H1 (cell line): ENCODE results near the gene PROZ. TPM values are rescaled to one million over a fixed set of nuclear protein-coding genes. Genes with fewer than 3 reads are reported as not detected.
A peak's percentile ranks its signal among the peaks of the same experiment; 100 is the strongest.

Experiments
- CTCF ChIA-PET: fragments of 300-600 bp; sonication (Branson Sonifier 250); formaldehyde crosslinking; loops from one replicate; lab custom pipeline; 2021; ENCODE audit not compliant: partially characterized antibody; lab: Charles Lee
- POLR2A ChIA-PET: fragments of 300-600 bp; sonication (Branson Sonifier 250); formaldehyde crosslinking; loops from one replicate; lab custom pipeline; 2021; ENCODE audit warnings: inconsistent platforms; ENCODE audit not compliant: partially characterized antibody; lab: Charles Lee
- DNase-seq, 2 experiments: peaks; one replicate each; pipeline versions ENCODE4 v3.0.0 to v3.0.0-alpha.2; 2010 to 2022; ENCODE audit warnings: low spot score in 2 of 2, low read depth in 1 of 2, mixed read lengths in 1 of 2
- FAIRE-seq: peaks from 2 replicates; lab custom pipeline; 2011; peaks lifted over from hg19 to GRCh38; lab: Jason Lieb, UNC
- H2AFZ ChIP-seq: 2 replicates; pipeline ENCODE4 v1.8.1; 2012; ENCODE audit warnings: low read length, inconsistent platforms
- H2AK5ac ChIP-seq: 2 replicates; pipeline ENCODE4 v1.6.1; 2013; ENCODE audit warnings: low read depth, low read length
- H2BK120ac ChIP-seq: replicated peaks from 2 replicates; pipeline ENCODE3; 2013; ENCODE audit warnings: low read depth, low read length, inconsistent platforms
- H2BK12ac ChIP-seq: 2 replicates; pipeline ENCODE4 v1.6.1; 2013; ENCODE audit warnings: low read depth, low read length
- H2BK15ac ChIP-seq: 2 replicates; pipeline ENCODE4 v1.6.1; 2013; ENCODE audit warnings: low read length
- H2BK20ac ChIP-seq: 2 replicates; pipeline ENCODE4 v1.6.1; 2013; ENCODE audit warnings: low read length
- H2BK5ac ChIP-seq: 2 replicates; pipeline ENCODE4 v1.6.1; 2013; ENCODE audit warnings: low read depth, low read length
- H3K14ac ChIP-seq: 2 replicates; pipeline ENCODE4 v1.6.1; 2013; ENCODE audit warnings: inconsistent platforms; ENCODE audit not compliant: insufficient read length
- H3K18ac ChIP-seq: 2 replicates; pipeline ENCODE4 v1.6.1; 2013; ENCODE audit warnings: low read length; ENCODE audit errors: extremely low read depth
- H3K23ac ChIP-seq: 2 replicates; pipeline ENCODE4 v1.6.1; 2013; ENCODE audit warnings: inconsistent platforms; ENCODE audit not compliant: insufficient read length
- H3K23me2 ChIP-seq: 2 replicates; pipeline ENCODE4 v1.6.1; 2013; ENCODE audit warnings: low read depth, low read length
- H3K27ac ChIP-seq: 2 replicates; pipeline ENCODE4 v1.6.1; 2011; ENCODE audit warnings: low read depth, low read length, inconsistent platforms
- H3K27me3 ChIP-seq, 4 experiments: replicated peaks in 1 of 4; 1 replicate in 1 of 4; 2 replicates in 3 of 4; pipeline versions ENCODE4 v1.6.1 to v1.8.1; 2011 to 2013; ENCODE audit warnings: low read length in 3 of 4, mild to moderate bottlenecking in 3 of 4, inconsistent platforms in 2 of 4, mixed read lengths in 2 of 4, moderate library complexity in 1 of 4; ENCODE audit not compliant: control insufficient read depth in 3 of 4, insufficient read depth in 3 of 4; ENCODE audit errors: extremely low read depth in 1 of 4
- H3K36me3 ChIP-seq, 4 experiments: 2 replicates each; pipeline versions ENCODE4 v1.6.1 to v1.8.1; 2011 to 2013; ENCODE audit warnings: mild to moderate bottlenecking in 4 of 4, low read length in 3 of 4, moderate library complexity in 2 of 4, control low read depth in 1 of 4, inconsistent platforms in 1 of 4; ENCODE audit not compliant: insufficient read depth in 4 of 4, control insufficient read depth in 2 of 4
- H3K4ac ChIP-seq: replicated peaks from 2 replicates; pipeline ENCODE3; 2013; ENCODE audit warnings: low read length, low read depth, mixed read lengths, inconsistent platforms; ENCODE audit not compliant: insufficient read length
- H3K4me1 ChIP-seq, 4 experiments: replicated peaks in 1 of 4; 1 replicate in 1 of 4; 2 replicates in 3 of 4; pipeline versions ENCODE4 v1.6.1 to v1.8.1; 2011 to 2013; ENCODE audit warnings: low read length in 3 of 4, inconsistent platforms in 2 of 4, mixed read lengths in 1 of 4; ENCODE audit not compliant: insufficient read depth in 4 of 4, control insufficient read depth in 3 of 4
- H3K4me2 ChIP-seq, 2 experiments: 2 replicates each; pipeline versions ENCODE4 v1.6.1 to v1.8.1; 2011 to 2013; ENCODE audit warnings: low read depth in 2 of 2, low read length in 2 of 2, control low read depth in 1 of 2, inconsistent platforms in 1 of 2, mild to moderate bottlenecking in 1 of 2; ENCODE audit not compliant: insufficient read depth in 1 of 2
- H3K4me3 ChIP-seq, 4 experiments: fragments of 200-600, 300-600 bp in 1 of 4; sonication (generic), shearing (Covaris generic), sonication (Bioruptor Twin) in 1 of 4; 2 replicates each; pipeline versions ENCODE4 v1.5.1 to v1.8.1; 2011 to 2016; ENCODE audit warnings: low read length in 4 of 4, low read depth in 3 of 4, control low read depth in 2 of 4, inconsistent platforms in 2 of 4, mild to moderate bottlenecking in 2 of 4, mixed read lengths in 1 of 4, moderate library complexity in 1 of 4; ENCODE audit not compliant: insufficient read depth in 2 of 4; ENCODE audit errors: extremely low read depth in 1 of 4
- H3K56ac ChIP-seq: replicated peaks from 2 replicates; pipeline ENCODE3; 2013; ENCODE audit warnings: low read depth, mild to moderate bottlenecking, mixed read lengths, low read length, inconsistent platforms; ENCODE audit not compliant: insufficient read length
- H3K79me1 ChIP-seq: 2 replicates; pipeline ENCODE4 v1.6.1; 2013; ENCODE audit warnings: low read depth, low read length, control low read depth
- H3K79me2 ChIP-seq, 2 experiments: 2 replicates each; pipeline versions ENCODE4 v1.6.1 to v1.8.1; 2012 to 2013; ENCODE audit warnings: low read length in 2 of 2, mild to moderate bottlenecking in 2 of 2, inconsistent platforms in 1 of 2; ENCODE audit not compliant: insufficient read depth in 2 of 2, control insufficient read depth in 1 of 2
- H3K9ac ChIP-seq, 4 experiments: replicated peaks in 1 of 4; 1 replicate in 1 of 4; 2 replicates in 3 of 4; pipeline versions ENCODE4 v1.6.1 to v1.8.1; 2011 to 2013; ENCODE audit warnings: low read depth in 3 of 4, low read length in 3 of 4, control low read depth in 2 of 4, mild to moderate bottlenecking in 2 of 4, moderate library complexity in 2 of 4, inconsistent platforms in 1 of 4; ENCODE audit errors: extremely low read depth in 1 of 4
- H3K9me3 ChIP-seq, 2 experiments: 2 replicates each; pipeline versions ENCODE4 v1.6.1 to v1.8.1; 2012 to 2013; ENCODE audit warnings: mild to moderate bottlenecking in 2 of 2, moderate library complexity in 2 of 2, control low read depth in 1 of 2, inconsistent platforms in 1 of 2, low read depth in 1 of 2, low read length in 1 of 2, mixed read lengths in 1 of 2; ENCODE audit not compliant: insufficient read depth in 2 of 2
- H4K20me1 ChIP-seq, 2 experiments: replicated peaks in 1 of 2; 2 replicates each; pipeline versions ENCODE3 to v1.8.1; 2011 to 2013; ENCODE audit warnings: inconsistent platforms in 2 of 2, low read length in 2 of 2, mild to moderate bottlenecking in 1 of 2; ENCODE audit not compliant: insufficient read depth in 2 of 2, control insufficient read depth in 1 of 2
- H4K5ac ChIP-seq: 2 replicates; pipeline ENCODE4 v1.6.1; 2013; ENCODE audit warnings: low read length, low read depth, mixed read lengths, inconsistent platforms; ENCODE audit not compliant: insufficient read length
- H4K8ac ChIP-seq: 2 replicates; pipeline ENCODE4 v1.8.0; 2013; ENCODE audit warnings: mild to moderate bottlenecking, moderate library complexity, low read length, inconsistent platforms; ENCODE audit not compliant: insufficient read depth; ENCODE audit errors: extremely low read depth
- H4K91ac ChIP-seq: replicated peaks from 2 replicates; pipeline ENCODE3; 2013; ENCODE audit warnings: low read length, mixed read lengths, inconsistent platforms; ENCODE audit not compliant: insufficient read length
- SIN3A ChIP-seq, 2 experiments: IDR thresholded peaks in 1 of 2; conservative IDR thresholded peaks in 1 of 2; 2 replicates each; pipeline ENCODE4 v1.6.1; 2011 to 2012; ENCODE audit warnings: low read length in 2 of 2, improper control_type of control experiment in 1 of 2, low read depth in 1 of 2, mild to moderate bottlenecking in 1 of 2
- SP4 ChIP-seq: IDR thresholded peaks from 2 replicates; pipeline ENCODE4 v1.6.1; 2012; ENCODE audit warnings: low read length, inconsistent platforms
- WGBS, 2 experiments: shearing (Covaris generic) in 1 of 2; methylation state at CpG; one replicate each; pipeline versions ENCODE4 v1.1.6 to v1.1.7; 2013 to 2015; ENCODE audit warnings: low lambda C conversion rate in 2 of 2, mixed read lengths in 2 of 2, inconsistent platforms in 1 of 2, low coverage in 1 of 2, missing lambda C conversion rate in 1 of 2; ENCODE audit not compliant: insufficient replicate concordance in 2 of 2, insufficient coverage in 1 of 2, insufficient read length in 1 of 2; ENCODE audit errors: extremely low coverage in 1 of 2, missing lambda C conversion rate in 1 of 2; 5-methylcytosine and 5-hydroxymethylcytosine counted together
- polyA plus RNA-seq, 7 experiments: library from polyadenylated mRNA; depleted of rRNA in 3 of 7; stranded (reverse) in 5 of 7; unstranded in 2 of 7; fragments of >200 nt in 5 of 7; fragments of 200-250 nt in 2 of 7; gene quantifications; 1 replicate in 5 of 7; 2 replicates in 1 of 7; 4 replicates in 1 of 7; pipeline versions ENCODE4 v1.2.1 to v1.2.3, GENCODE V29; 2011 to 2013; ENCODE audit warnings: missing spikeins in 2 of 7, mixed read lengths in 2 of 7
- total RNA-seq: library from RNA; stranded (reverse); fragmentation: NEBNext Ultra II Directional; extraction: Animal tissue kit (Norgen Biotek cat#: 25700); gene quantifications from 2 replicates; pipeline ENCODE4 v1.2.1, GENCODE V29; 2021
- TF ChIP-seq, protein P1 (sequence below): IDR thresholded peaks from 2 replicates; pipeline ENCODE4 v1.6.1; 2012; ENCODE audit warnings: inconsistent platforms

PROZ gene
- total and polyA plus RNA-seq, 2 of the 8 experiments (the other 6 are each of a cell fraction or from before 2014, with no cell fraction given) = not detected

GRCh38 chr13:113170511-113170910, 12.1 kb downstream of the PROZ start:
- Histone ChIP-seq H3K79me1 (no peaks in the 10 kb centered on the region), H3K79me2 (no peaks in the 10 kb centered on the region; a peak in 1 of 4 replicates), H3K9me3 (no peaks in the 10 kb centered on the region), H3K14ac (no peak overlapping the region), H3K27ac (no peak overlapping the region), H4K20me1 (no peaks in the 10 kb centered on the region), H3K4ac (no peak overlapping the region), H3K18ac (no peak overlapping the region), H3K56ac (no peak overlapping the region), H2BK15ac (no peak overlapping the region), H4K5ac (no peak overlapping the region), H2AFZ (no peak overlapping the region), H3K23ac (no peak overlapping the region), H3K23me2 (no peaks in the 10 kb centered on the region), H4K91ac (no peak overlapping the region), H3K9ac (0 out of 7 replicates have a peak overlapping the region, but pooled peaks of 1 of the 4 experiments have one; percentile 21), H3K4me1 (no peaks in the 10 kb centered on the region), H2BK20ac (no peak overlapping the region), H3K27me3 (no peaks in the 10 kb centered on the region), H2BK5ac (no peak overlapping the region)
- ChIA-PET CTCF (interaction anchor here (1.2 to 1.4 kb wide), 2 partner anchors 49 to 106 kb away, joined by 3 read pairs; no protein-coding TSS in a partner anchor), POLR2A (interaction anchor here (1.8 kb wide), 1 partner anchor 11 kb away, joined by 6 read pairs; no protein-coding TSS in a partner anchor)
- WGBS, 2 experiments = 91% methylated on average over 5 of the region's 5 CpGs; no CpG with 5 or more reads in 1 of the 2 experiments
- FAIRE-seq = no peak
- TF ChIP-seq SP4 = no peak
- no peak for TF ChIP-seq SIN3A (conservative IDR thresholded peaks at IDR 0.05 in 1 of 2, IDR thresholded peaks at IDR 0.05 in 1 of 2; ENCODE audit: low read depth in 1 of 2, low read length in 2 of 2)
- TF ChIP-seq, protein P1, sequence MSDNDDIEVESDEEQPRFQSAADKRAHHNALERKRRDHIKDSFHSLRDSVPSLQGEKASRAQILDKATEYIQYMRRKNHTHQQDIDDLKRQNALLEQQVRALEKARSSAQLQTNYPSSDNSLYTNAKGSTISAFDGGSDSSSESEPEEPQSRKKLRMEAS = no peak
- TF ChIP-seq, all 59 proteins: peak for 0
- H2BK12ac ChIP-seq = no peak overlapping the region
- no peak overlapping the region for H2BK120ac ChIP-seq
- H3K4me3 ChIP-seq = no peak overlapping the region
- peaks cover 5 to 42% (median 17%) of the 10 kb centered on the region in 4 experiments; a peak in 5 of 8 replicates for H3K36me3 ChIP-seq
- no peak overlapping the region for H4K8ac ChIP-seq
- no peak overlapping the region for H3K4me2 ChIP-seq
- no peak overlapping the region for H2AK5ac ChIP-seq
- no peak for DNase-seq
